Nephron (organoid): ENCODE data around the gene CCNO.
A peak's percentile ranks its signal among the peaks of the same experiment; 100 is the strongest.

Experiments used
- H3K27ac Mint-ChIP-seq, 3 experiments: 2 replicates each; pipeline ENCODE4 v1.8.0; 2020; ENCODE audit warnings: mixed read lengths in 3 of 3, mild to moderate bottlenecking in 2 of 3, moderate library complexity in 1 of 3
- H3K27me3 Mint-ChIP-seq: 2 replicates; pipeline ENCODE4 v1.8.0; 2021; ENCODE audit warnings: low read depth, mild to moderate bottlenecking, moderate library complexity, mixed read lengths
- H3K36me3 Mint-ChIP-seq: 2 replicates; pipeline ENCODE4 v1.8.0; 2020; ENCODE audit warnings: low read depth, mixed read lengths
- H3K4me1 Mint-ChIP-seq: 2 replicates; pipeline ENCODE4 v1.8.0; 2020; ENCODE audit warnings: mixed read lengths
- H3K4me3 Mint-ChIP-seq, 3 experiments: 2 replicates each; pipeline ENCODE4 v1.8.0; 2020; ENCODE audit warnings: mild to moderate bottlenecking in 3 of 3, mixed read lengths in 3 of 3, moderate library complexity in 2 of 3
- H3K9me3 Mint-ChIP-seq: 2 replicates; pipeline ENCODE4 v1.8.0; 2020; ENCODE audit warnings: mixed read lengths
- CTCF ChIP-seq, 3 experiments: fragments of 200-600 bp; sonication (generic); IDR thresholded peaks; one replicate each; pipeline ENCODE4 v1.5.0; 2021; ENCODE audit warnings: antibody characterized with exemption in 3 of 3; ENCODE audit not compliant: unreplicated experiment in 3 of 3

The CCNO gene

DNA sequence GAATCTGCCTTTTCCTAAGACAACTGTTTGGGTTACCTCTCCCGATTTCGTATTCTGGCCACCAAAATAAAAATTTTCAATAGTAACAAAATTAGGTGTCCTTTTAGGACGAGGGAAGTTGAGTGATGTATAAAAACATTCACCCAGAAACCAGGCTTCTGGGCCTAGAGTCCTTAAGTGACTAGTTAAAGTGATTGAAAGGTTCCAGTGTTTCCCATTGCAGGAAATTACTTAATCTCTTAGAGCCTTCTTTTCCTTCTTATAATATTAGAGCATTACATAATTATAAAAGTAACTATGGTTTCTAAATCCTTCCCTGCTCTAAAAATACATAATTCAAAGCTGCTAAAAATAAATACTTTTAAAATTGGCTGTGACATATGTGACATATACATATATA, 13.6 kb downstream of the CCNO start:
- H3K27ac Mint-ChIP-seq = no peak overlapping the region
- H3K27me3 Mint-ChIP-seq = peaks cover 85% of the 10 kb centered on the region
- peaks cover 20% of the 10 kb centered on the region for H3K4me1 Mint-ChIP-seq
- no peaks in the 10 kb centered on the region for H3K9me3 Mint-ChIP-seq
- H3K4me3 Mint-ChIP-seq = peak overlapping the region; percentile 47 to 77 (median 77)
- no peak for TF ChIP-seq CTCF (IDR thresholded peaks at IDR 0.05; ENCODE audit: unreplicated experiment in 3 of 3)
- H3K36me3 Mint-ChIP-seq = no peaks in the 10 kb centered on the region

- no peak for TF ChIP-seq CTCF (IDR thresholded peaks at IDR 0.05; ENCODE audit: unreplicated experiment in 3 of 3)
- H3K27me3 Mint-ChIP-seq = peaks cover 82% of the 10 kb centered on the region
These were observed 14.4 kb downstream of the CCNO start for GRCh38 chr5:55218967-55219366.

DNA sequence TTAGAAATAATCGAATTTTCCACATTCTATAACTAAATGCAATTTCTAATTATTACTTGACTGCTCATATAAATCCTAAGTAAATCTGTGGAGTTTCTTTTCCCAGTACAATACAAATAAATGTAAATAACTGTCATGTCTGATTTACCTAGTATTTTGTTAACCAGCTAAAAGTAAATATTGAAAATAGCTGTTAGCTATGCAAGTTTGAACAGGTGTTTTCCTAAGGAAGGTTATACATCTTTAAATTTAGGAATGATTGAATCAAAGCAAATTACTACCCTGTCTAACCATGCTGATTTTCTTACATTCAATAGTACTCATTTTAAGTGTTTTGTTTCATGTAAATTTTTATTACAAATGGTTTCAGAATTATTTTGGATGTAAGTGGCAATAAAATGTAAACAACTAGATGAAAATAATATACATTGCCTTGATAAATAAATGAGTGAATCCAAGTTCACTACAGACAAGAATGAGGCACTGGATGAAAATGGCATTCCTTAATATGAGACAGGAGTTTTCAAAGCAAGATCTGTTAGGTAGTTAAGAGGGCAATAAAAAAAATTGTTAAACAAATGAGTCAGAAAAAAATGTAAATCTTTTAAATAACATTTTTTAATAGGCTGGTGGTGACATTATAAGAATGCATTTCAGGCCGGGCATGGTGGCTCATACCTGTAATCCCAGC, 22.1 kb downstream of the CCNO start:
- Mint-ChIP-seq H3K27me3 (peaks cover 38% of the 10 kb centered on the region), H3K9me3 (no peaks in the 10 kb centered on the region), H3K4me3 (no peak overlapping the region), H3K27ac (no peak overlapping the region), H3K36me3 (no peaks in the 10 kb centered on the region), H3K4me1 (no peaks in the 10 kb centered on the region)
- TF ChIP-seq CTCF (IDR thresholded peaks at IDR 0.05; ENCODE audit: unreplicated experiment in 3 of 3) = no peak

More at GRCh38 chr5:55218967-55219366, 14.4 kb downstream of the CCNO start:
- Mint-ChIP-seq H3K27ac (no peak overlapping the region), H3K4me1 (peaks cover 20% of the 10 kb centered on the region), H3K36me3 (no peaks in the 10 kb centered on the region), H3K4me3 (no peak overlapping the region), H3K9me3 (no peaks in the 10 kb centered on the region)

DNA sequence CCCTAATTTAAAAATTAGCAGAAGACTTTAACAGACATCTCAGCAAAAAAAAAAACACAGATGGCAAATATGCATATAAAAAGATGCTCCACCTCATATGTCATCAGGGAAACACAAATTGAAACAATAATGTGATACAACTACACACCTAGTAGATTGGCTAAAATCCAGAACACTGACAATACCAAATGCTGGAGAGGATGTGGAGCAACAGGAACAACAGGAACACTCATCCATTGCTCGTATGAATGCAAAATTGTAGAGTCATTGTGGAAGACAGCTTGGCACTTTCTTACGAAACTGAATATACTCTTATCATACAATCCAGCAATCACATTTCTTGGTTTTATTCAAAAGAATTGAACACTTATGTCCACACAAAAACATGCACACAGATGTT, 28.4 kb downstream of the CCNO start:
- Mint-ChIP-seq H3K4me3 (no peak overlapping the region), H3K4me1 (no peaks in the 10 kb centered on the region), H3K27ac (no peak overlapping the region), H3K27me3 (peaks cover 48% of the 10 kb centered on the region), H3K36me3 (no peaks in the 10 kb centered on the region), H3K9me3 (no peaks in the 10 kb centered on the region)
- no peak for TF ChIP-seq CTCF (IDR thresholded peaks at IDR 0.05; ENCODE audit: unreplicated experiment in 3 of 3)

GRCh38 chr5:55191165-55191564, 42.2 kb downstream of the CCNO start:
- Mint-ChIP-seq H3K4me1 (no peaks in the 10 kb centered on the region), H3K27me3 (peaks cover 73% of the 10 kb centered on the region), H3K9me3 (no peaks in the 10 kb centered on the region), H3K27ac (no peak overlapping the region), H3K36me3 (no peaks in the 10 kb centered on the region), H3K4me3 (no peak overlapping the region)
- TF ChIP-seq CTCF (IDR thresholded peaks at IDR 0.05; ENCODE audit: unreplicated experiment in 3 of 3) = no peak
